ENCODE results near the gene MAN1B1. TPM values are rescaled to one million over a fixed set of nuclear protein-coding genes. Genes with fewer than 3 reads are reported as not detected.

MAN1B1 gene
- total and polyA plus RNA-seq, 2 of the 8 experiments (the other 6 are each of a cell fraction or from before 2014, with no cell fraction given) = 33.7 to 36.3 TPM

GRCh38 chr9:137097761-137098462 lies 11.1 kb downstream of the MAN1B1 start:
- Histone ChIP-seq H3K36me3 (ENCODE audit: control insufficient read depth in 2 of 4, insufficient read depth in 4 of 4, low read length in 3 of 4) (peaks cover 12 to 24% (median 22%) of the 10 kb centered on the region in 4 experiments; a peak in 7 of 8 replicates), H4K91ac (replicated peaks; ENCODE audit: insufficient read length, low read length) (no peak overlapping the region), H3K9ac (replicated peaks in 1 of 4; ENCODE audit: extremely low read depth in 1 of 4, low read depth in 3 of 4, low read length in 3 of 4) (no peak overlapping the region), H3K56ac (replicated peaks; ENCODE audit: insufficient read length, low read depth, low read length) (no peak overlapping the region), H2BK5ac (ENCODE audit: low read depth, low read length) (no peak overlapping the region), H3K4me1 (replicated peaks in 1 of 4; ENCODE audit: control insufficient read depth in 3 of 4, insufficient read depth in 4 of 4, low read length in 3 of 4) (no peaks in the 10 kb centered on the region), H2BK15ac (ENCODE audit: low read length) (no peak overlapping the region), H2AFZ (ENCODE audit: low read length) (no peak overlapping the region), H3K9me3 (ENCODE audit: insufficient read depth in 2 of 2, low read depth in 1 of 2, low read length in 1 of 2) (peaks cover 13 to 18% of the 10 kb centered on the region in 2 experiments), H3K27ac (ENCODE audit: low read depth, low read length) (no peak overlapping the region), H2AK5ac (ENCODE audit: low read depth, low read length) (no peak overlapping the region), H4K20me1 (replicated peaks in 1 of 2; ENCODE audit: control insufficient read depth in 1 of 2, insufficient read depth in 2 of 2, low read length in 2 of 2) (peaks cover 0 to 2% of the 10 kb centered on the region in 2 experiments), H3K23me2 (ENCODE audit: low read depth, low read length) (no peaks in the 10 kb centered on the region), H3K79me1 (ENCODE audit: low read depth, low read length) (no peaks in the 10 kb centered on the region), H3K27me3 (replicated peaks in 1 of 4; ENCODE audit: control insufficient read depth in 3 of 4, extremely low read depth in 1 of 4, insufficient read depth in 3 of 4, low read length in 3 of 4) (no peaks in the 10 kb centered on the region), H3K23ac (ENCODE audit: insufficient read length) (no peak overlapping the region), H2BK20ac (ENCODE audit: low read length) (no peak overlapping the region), H3K18ac (ENCODE audit: extremely low read depth, low read length) (no peak overlapping the region), H2BK12ac (ENCODE audit: low read depth, low read length) (no peak overlapping the region), H3K79me2 (ENCODE audit: control insufficient read depth in 1 of 2, insufficient read depth in 2 of 2, low read length in 2 of 2) (no peaks in the 10 kb centered on the region), H3K4me2 (ENCODE audit: insufficient read depth in 1 of 2, low read depth in 2 of 2, low read length in 2 of 2) (no peak overlapping the region), H2BK120ac (replicated peaks; ENCODE audit: low read depth, low read length) (no peak overlapping the region), H3K4me3 (ENCODE audit: extremely low read depth in 1 of 4, insufficient read depth in 2 of 4, low read depth in 3 of 4, low read length in 4 of 4) (no peak overlapping the region), H3K4ac (replicated peaks; ENCODE audit: insufficient read length, low read depth, low read length) (no peak overlapping the region), H4K5ac (ENCODE audit: insufficient read length, low read depth, low read length) (no peak overlapping the region), H3K14ac (ENCODE audit: insufficient read length) (no peak overlapping the region), H4K8ac (ENCODE audit: extremely low read depth, insufficient read depth, low read length) (no peak overlapping the region)
- WGBS, 2 experiments (ENCODE audit: extremely low coverage in 1 of 2, insufficient coverage in 1 of 2, insufficient read length in 1 of 2, insufficient replicate concordance in 2 of 2, low coverage in 1 of 2, low lambda C conversion rate in 2 of 2, missing lambda C conversion rate in 1 of 2) = 92% methylated on average over 19 of the region's 20 CpGs; no CpG with 5 or more reads in 1 of the 2 experiments
- ChIA-PET POLR2A (ENCODE audit: partially characterized antibody) (no interaction called here), CTCF (ENCODE audit: partially characterized antibody) (interaction anchor here (0.7 to 1.3 kb wide), 5 partner anchors 8 to 91 kb away, joined by 3 to 5 read pairs (median 4); partner anchors contain the start of genes ANAPC2 and SSNA1)
- no peak for FAIRE-seq
- no peak for DNase-seq (ENCODE audit: low read depth in 1 of 2, low spot score in 2 of 2)
- TF ChIP-seq ZNF274 (IDR thresholded peaks at IDR 0.05; ENCODE audit: borderline replicate concordance, extremely low read depth, low read length) (no peak), TBP (IDR thresholded peaks at IDR 0.05; ENCODE audit: low read depth, low read length) (no peak), RAD21 (IDR thresholded peaks at IDR 0.05 in 1 of 2, conservative IDR thresholded peaks at IDR 0.05 in 1 of 2; ENCODE audit: low read depth in 2 of 2, low read length in 2 of 2) (no peak), SRF (IDR thresholded peaks at IDR 0.05; ENCODE audit: low read depth, low read length) (no peak), CHD2 (IDR thresholded peaks at IDR 0.05; ENCODE audit: low read length) (no peak), HDAC2 (IDR thresholded peaks at IDR 0.05; ENCODE audit: borderline replicate concordance in 1 of 2, low read depth in 2 of 2, low read length in 2 of 2) (no peak), YY1 (IDR thresholded peaks at IDR 0.05; ENCODE audit: low read depth, low read length) (no peak), EP300 (IDR thresholded peaks at IDR 0.05; ENCODE audit: borderline replicate concordance in 1 of 2, low read depth in 2 of 2, low read length in 2 of 2) (no peak), TAF7 (optimal IDR thresholded peaks at IDR 0.05; ENCODE audit: borderline replicate concordance, low read depth, low read length) (no peak), NANOG (IDR thresholded peaks at IDR 0.05; ENCODE audit: insufficient read depth, low read depth, low read length, poor library complexity, severe bottlenecking) (no peak), CBX5 (IDR thresholded peaks at IDR 0.05; ENCODE audit: low read depth, low read length) (no peak), NRF1 (IDR thresholded peaks at IDR 0.05; ENCODE audit: low read depth, low read length) (no peak)
